ENCODE results near the gene PTPRN2.
A peak's percentile ranks its signal among the peaks of the same experiment; 100 is the strongest.

PTPRN2 gene

GRCh38 chr7:157652954-157653826 is 934.4 kb downstream of the PTPRN2 start:
- no peak for DNase-seq

- no peak for DNase-seq
These were observed 935.3 kb downstream of the PTPRN2 start for GRCh38 chr7:157652161-157652953.

GRCh38 chr7:157651366-157652160 is 936.1 kb downstream of the PTPRN2 start:
- DNase-seq = no peak

- DNase-seq = no peak
These were observed 936.8 kb downstream of the PTPRN2 start for GRCh38 chr7:157650801-157651200.

GRCh38 chr7:157650131-157650631 is 937.4 kb downstream of the PTPRN2 start:
- DNase-seq = no peak

- no peak for DNase-seq
These were observed 941.1 kb downstream of the PTPRN2 start for GRCh38 chr7:157646551-157646950.

GRCh38 chr7:157645539-157645938 is 942.1 kb downstream of the PTPRN2 start:
- peak; percentile 61 for DNase-seq

GRCh38 chr7:157644946-157645345 is 942.7 kb downstream of the PTPRN2 start:
- DNase-seq = no peak

- no peak for DNase-seq
These were observed 944.1 kb downstream of the PTPRN2 start for GRCh38 chr7:157643525-157643970.

GRCh38 chr7:157641866-157642265 is 945.8 kb downstream of the PTPRN2 start:
- DNase-seq = no peak

- DNase-seq = no peak
These were observed 947.5 kb downstream of the PTPRN2 start for GRCh38 chr7:157640144-157640543.

- DNase-seq = no peak
These were observed 949.1 kb downstream of the PTPRN2 start for GRCh38 chr7:157638563-157638962.

- DNase-seq = no peak
These were observed 950.2 kb downstream of the PTPRN2 start for GRCh38 chr7:157637216-157637949.

GRCh38 chr7:157635669-157636068 is 952.0 kb downstream of the PTPRN2 start:
- DNase-seq = no peak

GRCh38 chr7:157635148-157635500 is 952.5 kb downstream of the PTPRN2 start:
- no peak for DNase-seq

- no peak for DNase-seq
These were observed 953.0 kb downstream of the PTPRN2 start for GRCh38 chr7:157634401-157635147.

GRCh38 chr7:157633465-157634185 is 954.0 kb downstream of the PTPRN2 start:
- no peak for DNase-seq

- DNase-seq = no peak
These were observed 957.2 kb downstream of the PTPRN2 start for GRCh38 chr7:157630301-157630853.

- no peak for DNase-seq
These were observed 959.2 kb downstream of the PTPRN2 start for GRCh38 chr7:157628456-157628855.

- DNase-seq = no peak
These were observed 960.0 kb downstream of the PTPRN2 start for GRCh38 chr7:157627646-157628045.

Measured in NCI-H2171 (cell line).